Panc1 (cell line): Measurements from ENCODE around the gene DBF4B. TPM values are rescaled to one million over a fixed set of nuclear protein-coding genes. Genes with fewer than 3 reads are reported as not detected.

Source experiments
- ATAC-seq: fragments of 200-7000 bp; cut with Tn5 transposase; 2 replicates; pipeline ENCODE4 v1.9.1; 2020; ENCODE audit warnings: mild to moderate bottlenecking, moderate library complexity
- BruUV-seq: library from RNA; stranded (reverse); fragments of 400-500 nt; replicated peaks from 2 replicates; lab custom pipeline; 2021; lab: Mats Ljungman, UMichigan
- CTCF ChIA-PET: fragments of 300-600 bp; sonication (Branson Sonifier 250); formaldehyde crosslinking; loops from one replicate; lab custom pipeline; 2022; ENCODE audit warnings: antibody characterized with exemption; lab: Charles Lee
- POLR2A ChIA-PET: fragments of 300-600 bp; sonication (Branson Sonifier 250); formaldehyde crosslinking; loops from one replicate; lab custom pipeline; 2022; ENCODE audit warnings: antibody characterized with exemption; lab: Charles Lee
- DNase-seq: peaks from one replicate; pipeline ENCODE4 v3.0.0-alpha.2; 2010; ENCODE audit warnings: low read depth, low spot score
- H3K27ac ChIP-seq: 2 replicates; pipeline ENCODE4 v1.5.1; 2011; ENCODE audit warnings: mild to moderate bottlenecking, low read length, inconsistent platforms
- H3K27me3 ChIP-seq: fragments of 200-500 bp; sonication (Bioruptor generic); 2 replicates; pipeline ENCODE4 v1.6.0; 2014; ENCODE audit warnings: low read length, inconsistent platforms; ENCODE audit not compliant: control insufficient read depth, insufficient read depth
- H3K36me3 ChIP-seq: fragments of 200-500 bp; sonication (Bioruptor generic); 2 replicates; pipeline ENCODE4 v1.5.1; 2014; ENCODE audit warnings: inconsistent platforms, mild to moderate bottlenecking, low read length, moderate library complexity; ENCODE audit not compliant: control insufficient read depth, insufficient read depth
- H3K4me1 ChIP-seq: 2 replicates; pipeline ENCODE4 v1.5.1; 2011; ENCODE audit warnings: inconsistent platforms, mild to moderate bottlenecking, low read length, moderate library complexity; ENCODE audit not compliant: control insufficient read depth, insufficient read depth
- H3K4me3 ChIP-seq, 2 experiments: 2 replicates each; pipeline ENCODE4 v1.5.1; 2011 to 2012; ENCODE audit warnings: low read depth in 2 of 2, low read length in 2 of 2, mild to moderate bottlenecking in 2 of 2, inconsistent platforms in 1 of 2, moderate library complexity in 1 of 2
- H3K9me3 ChIP-seq: fragments of 200-500 bp; sonication (Bioruptor generic); 2 replicates; pipeline ENCODE4 v1.5.1; 2014; ENCODE audit warnings: low read depth, mild to moderate bottlenecking, inconsistent platforms, low read length, moderate library complexity; ENCODE audit not compliant: control insufficient read depth, insufficient read depth
- POLR2AphosphoS5 ChIP-seq: IDR thresholded peaks from 2 replicates; pipeline ENCODE4 v1.6.1; 2012; ENCODE audit warnings: mild to moderate bottlenecking, low read depth, low read length, moderate library complexity
- REST ChIP-seq, 2 experiments: IDR thresholded peaks; 2 replicates each; pipeline ENCODE4 v1.6.1; 2011 to 2012; ENCODE audit warnings: low read depth in 2 of 2, control low read depth in 1 of 2, low read length in 1 of 2, mild to moderate bottlenecking in 1 of 2, moderate library complexity in 1 of 2; ENCODE audit not compliant: insufficient read depth in 1 of 2
- SIN3A ChIP-seq: IDR thresholded peaks from 2 replicates; pipeline ENCODE4 v1.6.1; 2012; ENCODE audit warnings: low read depth, mild to moderate bottlenecking, low read length, moderate library complexity, borderline replicate concordance; ENCODE audit not compliant: insufficient read depth
- TCF7L2 ChIP-seq: IDR thresholded peaks from 2 replicates; pipeline ENCODE4 v1.6.1; 2011; ENCODE audit warnings: mild to moderate bottlenecking, low read depth, low read length, inconsistent platforms
- in situ Hi-C: cut with HindIII; loops from 2 replicates; pipeline ENCODE4 v1.10.0; 2016; ENCODE audit warnings: low sequenced_read_pairs, low pct_unique_long_range_greater_than_20kb
- intact Hi-C: fragments of 100-400 bp; cut with micrococcal nuclease; formaldehyde crosslinking; loops from one replicate; pipeline ENCODE4 v1.10.0; 2022; ENCODE audit not compliant: unreplicated experiment
- total RNA-seq: library from RNA; stranded (reverse); gene quantifications from one replicate; pipeline ENCODE4 v1.2.1, GENCODE V29; 2021; ENCODE audit not compliant: unreplicated experiment

DBF4B gene
- total RNA-seq, 1 experiment from 2014 or later, result 24.0 TPM

GRCh38 chr17:44794851-44795413 lies 86.5 kb downstream of the DBF4B start:
- intact Hi-C loops, result no loop called here
- in situ Hi-C loops, result no loop called here
- peak; percentile 92 for DNase-seq
- peaks cover 36% of the 10 kb centered on the region for H3K4me1 ChIP-seq
- POLR2A ChIA-PET, result interaction anchor here (1.0 kb wide), 1 partner anchor 66 kb away, joined by 3 read pairs; no protein-coding TSS in a partner anchor
- CTCF ChIA-PET, result interaction anchor here (0.6 to 1.4 kb wide), 3 partner anchors 19 to 380 kb away, joined by 3 to 11 read pairs (median 5); no protein-coding TSS in a partner anchor
- H3K36me3 ChIP-seq, result no peaks in the 10 kb centered on the region
- H3K4me3 ChIP-seq, result peak overlapping the region in 1 of 2 experiments; percentile 16; a peak in 1 of 4 replicates
- no peaks in the 10 kb centered on the region for H3K27me3 ChIP-seq
- H3K27ac ChIP-seq, result peak overlapping the region; percentile 60
- no peaks in the 10 kb centered on the region for H3K9me3 ChIP-seq
- TF ChIP-seq REST (IDR thresholded peaks at IDR 0.05; ENCODE audit: insufficient read depth in 1 of 2, low read depth in 2 of 2, low read length in 1 of 2), result no peak
- 0 out of 2 replicates have a peak, but pooled peaks have one; percentile 43 for TF ChIP-seq POLR2AphosphoS5
- no peak for TF ChIP-seq SIN3A
- no peak for TF ChIP-seq TCF7L2
- no TSS peak for BruUV-seq
- peak; percentile 80 for ATAC-seq

GRCh38 chr17:44795421-44795820 lies 87.0 kb downstream of the DBF4B start:
- ChIA-PET CTCF (interaction anchor here (1.4 kb wide), 1 partner anchor 20 kb away, joined by 5 read pairs; no protein-coding TSS in a partner anchor), POLR2A (interaction anchor here (1.0 kb wide), 1 partner anchor 66 kb away, joined by 3 read pairs; no protein-coding TSS in a partner anchor)
- Histone ChIP-seq H3K4me1 (peaks cover 36% of the 10 kb centered on the region), H3K27ac (peak overlapping the region; percentile 60), H3K4me3 (no peak overlapping the region), H3K9me3 (no peaks in the 10 kb centered on the region), H3K36me3 (peaks cover under 1% of the 10 kb centered on the region; the same call in 1 of the 2 replicates), H3K27me3 (no peaks in the 10 kb centered on the region)
- ATAC-seq (peak; percentile 49), DNase-seq (no peak)
- intact Hi-C loops, result no loop called here
- no TSS peak for BruUV-seq
- in situ Hi-C loops, result no loop called here
- TF ChIP-seq TCF7L2 (no peak), POLR2AphosphoS5 (no peak), REST (IDR thresholded peaks at IDR 0.05; ENCODE audit: insufficient read depth in 1 of 2, low read depth in 2 of 2, low read length in 1 of 2) (no peak), SIN3A (no peak)
